Neutrophil (primary cell): Measurements from ENCODE around the gene SLC3A2.
A peak's percentile ranks its signal among the peaks of the same experiment; 100 is the strongest.

Experiments
- H3K27ac ChIP-seq: fragments of 200-600 bp; sonication (generic); 2 replicates; pipeline ENCODE4 v1.5.1; 2016; ENCODE audit warnings: mild to moderate bottlenecking, moderate library complexity
- H3K27me3 ChIP-seq: fragments of 200-600 bp; sonication (generic); 2 replicates; pipeline ENCODE4 v1.6.0; 2016; ENCODE audit warnings: mild to moderate bottlenecking
- H3K36me3 ChIP-seq: fragments of 200-600 bp; sonication (generic); 2 replicates; pipeline ENCODE4 v1.5.1; 2017
- H3K4me1 ChIP-seq, 2 experiments: fragments of 200-600 bp in 1 of 2; sonication (generic) in 1 of 2; 1 replicate in 1 of 2; 2 replicates in 1 of 2; pipeline versions ENCODE4 v1.5.1 to v1.6.1; 2013 to 2016; ENCODE audit warnings: low read depth in 1 of 2, low read length in 1 of 2, mild to moderate bottlenecking in 1 of 2, moderate library complexity in 1 of 2; ENCODE audit not compliant: control insufficient read depth in 1 of 2, insufficient read depth in 1 of 2
- H3K4me3 ChIP-seq, 2 experiments: fragments of 200-600 bp in 1 of 2; sonication (generic) in 1 of 2; 1 replicate in 1 of 2; 2 replicates in 1 of 2; pipeline ENCODE4 v1.5.1; 2013 to 2016; ENCODE audit warnings: low read depth in 1 of 2, low read length in 1 of 2, mild to moderate bottlenecking in 1 of 2, moderate library complexity in 1 of 2
- H3K9me3 ChIP-seq: fragments of 200-600 bp; sonication (generic); 2 replicates; pipeline ENCODE4 v1.5.1; 2016
- TF ChIP-seq, protein P1 (sequence below): fragments of 200-600 bp; sonication (generic); IDR thresholded peaks from 2 replicates; pipeline ENCODE4 v1.5.1; 2016; ENCODE audit warnings: antibody characterized with exemption

The SLC3A2 gene

DNA sequence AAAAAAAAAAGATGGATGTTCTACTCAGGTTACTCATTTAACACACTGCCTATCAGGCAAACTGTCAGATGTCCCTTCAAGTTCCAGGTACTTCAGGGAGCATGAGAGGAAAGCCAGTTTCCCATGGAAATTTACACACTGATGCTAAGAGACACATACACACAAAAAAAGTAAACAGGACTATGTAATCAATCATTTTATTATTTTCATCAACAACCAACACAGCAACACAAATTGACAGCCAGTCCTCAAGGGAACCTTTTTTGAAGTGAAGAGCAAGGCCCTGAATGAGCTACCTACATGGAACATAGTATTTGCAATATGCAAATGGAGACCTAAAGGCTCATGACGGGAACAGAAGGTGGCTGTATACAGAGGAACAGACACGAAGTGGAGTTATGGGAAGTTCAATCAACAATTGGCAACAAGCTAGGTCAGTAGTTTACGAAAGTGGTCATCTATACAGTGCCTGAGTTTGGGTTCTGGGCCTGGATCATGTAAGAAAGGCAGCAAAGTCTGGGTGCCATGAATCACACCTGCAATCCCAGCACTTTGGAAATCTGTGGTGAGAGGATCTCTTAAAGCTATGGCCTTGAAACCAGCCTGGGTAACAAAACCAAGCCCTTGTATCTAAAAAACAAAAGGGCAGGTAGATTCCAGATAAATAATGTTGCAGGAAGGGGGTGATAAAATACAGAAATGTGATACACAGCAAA lies 28.7 kb upstream of the SLC3A2 start:
- H3K4me3 ChIP-seq: no peak overlapping the region

DNA sequence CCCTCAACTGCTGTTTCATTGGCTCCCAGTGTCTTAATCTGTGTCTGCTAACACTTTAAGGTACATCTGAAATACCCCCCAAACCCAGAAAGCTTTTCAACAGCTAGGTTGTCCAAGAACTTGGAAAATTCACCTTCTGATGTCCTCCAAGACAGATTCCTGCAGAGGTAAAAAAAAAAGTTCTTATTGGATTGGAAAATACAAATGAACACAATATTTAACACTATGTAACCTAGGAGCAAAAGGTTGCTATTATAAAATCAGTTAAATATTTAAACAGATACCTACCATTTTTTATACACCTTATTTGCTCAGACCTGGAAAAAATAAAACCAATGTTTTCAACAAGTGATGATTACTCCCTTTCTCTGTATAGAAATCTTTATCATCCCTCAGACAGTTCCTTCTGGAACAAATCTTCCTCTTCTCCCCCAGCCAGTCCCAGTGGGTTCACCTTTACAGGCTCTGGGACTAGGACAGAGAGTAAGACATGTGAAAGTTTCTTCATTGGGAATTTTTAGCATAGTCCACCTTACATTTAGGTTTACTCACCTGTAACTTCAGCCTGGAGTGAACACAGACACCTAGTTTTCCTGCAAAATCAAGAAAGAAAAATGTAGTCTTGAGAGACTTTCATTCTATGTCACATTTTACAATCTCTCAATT lies 28.0 kb upstream of the SLC3A2 start:
- H3K4me3 ChIP-seq: no peak overlapping the region
- TF ChIP-seq, protein P1, sequence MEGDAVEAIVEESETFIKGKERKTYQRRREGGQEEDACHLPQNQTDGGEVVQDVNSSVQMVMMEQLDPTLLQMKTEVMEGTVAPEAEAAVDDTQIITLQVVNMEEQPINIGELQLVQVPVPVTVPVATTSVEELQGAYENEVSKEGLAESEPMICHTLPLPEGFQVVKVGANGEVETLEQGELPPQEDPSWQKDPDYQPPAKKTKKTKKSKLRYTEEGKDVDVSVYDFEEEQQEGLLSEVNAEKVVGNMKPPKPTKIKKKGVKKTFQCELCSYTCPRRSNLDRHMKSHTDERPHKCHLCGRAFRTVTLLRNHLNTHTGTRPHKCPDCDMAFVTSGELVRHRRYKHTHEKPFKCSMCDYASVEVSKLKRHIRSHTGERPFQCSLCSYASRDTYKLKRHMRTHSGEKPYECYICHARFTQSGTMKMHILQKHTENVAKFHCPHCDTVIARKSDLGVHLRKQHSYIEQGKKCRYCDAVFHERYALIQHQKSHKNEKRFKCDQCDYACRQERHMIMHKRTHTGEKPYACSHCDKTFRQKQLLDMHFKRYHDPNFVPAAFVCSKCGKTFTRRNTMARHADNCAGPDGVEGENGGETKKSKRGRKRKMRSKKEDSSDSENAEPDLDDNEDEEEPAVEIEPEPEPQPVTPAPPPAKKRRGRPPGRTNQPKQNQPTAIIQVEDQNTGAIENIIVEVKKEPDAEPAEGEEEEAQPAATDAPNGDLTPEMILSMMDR: no peak
- H3K27me3 ChIP-seq: no peaks in the 10 kb centered on the region
- no peaks in the 10 kb centered on the region for H3K9me3 ChIP-seq
- peaks cover 26 to 34% of the 10 kb centered on the region in 2 experiments for H3K4me1 ChIP-seq
- peaks cover 7% of the 10 kb centered on the region for H3K36me3 ChIP-seq
- H3K27ac ChIP-seq: peak overlapping the region; percentile 33

More for the DNA sequence above, 28.7 kb upstream of the SLC3A2 start:
- TF ChIP-seq, protein P1: no peak
- peaks cover 7% of the 10 kb centered on the region for H3K36me3 ChIP-seq
- peaks cover 25 to 34% of the 10 kb centered on the region in 2 experiments for H3K4me1 ChIP-seq
- no peaks in the 10 kb centered on the region for H3K27me3 ChIP-seq
- no peaks in the 10 kb centered on the region for H3K9me3 ChIP-seq
- H3K27ac ChIP-seq: peak overlapping the region; percentile 33

DNA sequence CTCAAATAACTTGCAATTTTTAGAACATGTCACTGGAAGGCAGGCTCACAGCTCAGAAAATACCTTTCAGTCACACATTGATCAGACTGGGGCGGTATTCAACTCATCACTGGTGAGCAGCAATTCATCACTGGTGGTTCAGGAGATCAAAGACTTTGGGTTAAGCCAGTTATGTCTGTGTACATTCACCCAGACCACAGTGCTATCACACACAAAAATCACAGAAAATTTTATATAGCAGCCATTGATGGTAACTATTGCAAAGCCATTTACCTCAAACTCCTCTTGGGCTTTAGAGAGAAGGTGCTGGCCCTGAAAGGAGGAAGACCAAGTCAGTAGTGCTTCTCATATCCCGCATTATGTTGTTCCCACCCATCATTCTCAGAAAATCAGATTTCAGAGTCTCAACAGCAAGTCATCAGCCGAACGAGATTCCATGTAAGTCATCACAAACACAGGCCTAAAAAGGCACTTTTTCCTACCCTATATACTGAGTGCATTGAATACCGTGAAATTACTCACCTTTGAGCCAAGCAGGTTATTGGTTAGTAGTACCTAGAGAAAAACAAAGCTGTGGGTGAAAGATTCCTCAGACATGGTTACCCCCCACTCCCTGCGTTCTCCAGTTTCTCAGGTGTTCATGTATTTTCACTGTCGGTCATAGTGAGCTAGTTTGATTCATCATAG lies 27.3 kb upstream of the SLC3A2 start:
- Histone ChIP-seq H3K9me3 (no peaks in the 10 kb centered on the region), H3K4me1 (peaks cover 26 to 34% of the 10 kb centered on the region in 2 experiments), H3K27me3 (no peaks in the 10 kb centered on the region), H3K27ac (no peak overlapping the region), H3K36me3 (peaks cover 7% of the 10 kb centered on the region), H3K4me3 (no peak overlapping the region)
- TF ChIP-seq, protein P1: no peak

DNA sequence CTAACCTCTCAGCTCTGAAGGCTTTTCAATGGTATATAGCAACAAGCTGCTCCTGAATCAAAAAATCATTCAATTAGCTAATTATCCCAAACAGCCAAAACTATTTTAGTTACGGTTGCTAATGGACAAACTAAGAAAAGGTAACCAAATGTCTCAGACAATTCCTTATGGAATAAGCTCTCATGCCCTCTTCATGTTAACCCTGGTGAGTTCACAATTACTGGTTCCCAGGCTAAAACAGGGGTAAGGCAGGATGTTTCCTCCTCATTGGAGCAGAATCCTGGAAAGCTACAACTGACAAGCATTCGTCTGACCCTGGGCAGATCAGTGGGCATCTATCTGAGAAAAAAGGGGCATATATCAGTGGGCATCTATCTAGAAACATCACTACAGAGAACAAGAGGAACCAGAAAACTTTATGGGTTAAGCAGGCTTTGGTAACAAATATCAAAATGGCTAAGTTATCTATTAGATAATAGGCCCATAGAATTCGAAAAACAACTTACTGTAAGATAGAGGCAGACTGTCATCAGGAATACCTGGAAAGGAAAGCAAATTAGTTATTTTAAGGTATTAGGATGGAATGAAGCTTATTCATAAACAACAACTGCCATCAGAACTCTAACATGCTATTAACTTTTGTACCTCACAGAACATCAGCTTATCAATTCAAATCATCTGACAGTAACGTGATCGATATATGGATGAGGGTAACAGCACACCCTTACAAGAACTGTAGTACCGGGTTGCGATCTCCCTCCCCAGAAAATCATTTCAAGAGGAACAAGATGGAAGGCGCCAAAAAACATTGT lies 26.5 kb upstream of the SLC3A2 start:
- Histone ChIP-seq H3K27ac (peak overlapping the region; percentile 75), H3K4me3 (peak overlapping the region in 1 of 2 experiments; percentile 61), H3K9me3 (no peaks in the 10 kb centered on the region), H3K36me3 (peaks cover 7% of the 10 kb centered on the region), H3K27me3 (no peaks in the 10 kb centered on the region), H3K4me1 (peaks cover 26 to 34% of the 10 kb centered on the region in 2 experiments)
- TF ChIP-seq, protein P1: no peak
